NCI-H748 treated with DMSO at 0.1 percent for 48 hours (cell line): ENCODE measurements around the gene TMEM145.
"Not testable (repeated sequence)": the region's sequence is repeated elsewhere in the genome, so short reads cannot be mapped to it uniquely, and the experiment has no call there.

ENCODE experiments used
- DNase-seq: peaks from one replicate; lab custom pipeline; 2025; lab: John Stamatoyannopoulos, UW

TMEM145 gene

DNA sequence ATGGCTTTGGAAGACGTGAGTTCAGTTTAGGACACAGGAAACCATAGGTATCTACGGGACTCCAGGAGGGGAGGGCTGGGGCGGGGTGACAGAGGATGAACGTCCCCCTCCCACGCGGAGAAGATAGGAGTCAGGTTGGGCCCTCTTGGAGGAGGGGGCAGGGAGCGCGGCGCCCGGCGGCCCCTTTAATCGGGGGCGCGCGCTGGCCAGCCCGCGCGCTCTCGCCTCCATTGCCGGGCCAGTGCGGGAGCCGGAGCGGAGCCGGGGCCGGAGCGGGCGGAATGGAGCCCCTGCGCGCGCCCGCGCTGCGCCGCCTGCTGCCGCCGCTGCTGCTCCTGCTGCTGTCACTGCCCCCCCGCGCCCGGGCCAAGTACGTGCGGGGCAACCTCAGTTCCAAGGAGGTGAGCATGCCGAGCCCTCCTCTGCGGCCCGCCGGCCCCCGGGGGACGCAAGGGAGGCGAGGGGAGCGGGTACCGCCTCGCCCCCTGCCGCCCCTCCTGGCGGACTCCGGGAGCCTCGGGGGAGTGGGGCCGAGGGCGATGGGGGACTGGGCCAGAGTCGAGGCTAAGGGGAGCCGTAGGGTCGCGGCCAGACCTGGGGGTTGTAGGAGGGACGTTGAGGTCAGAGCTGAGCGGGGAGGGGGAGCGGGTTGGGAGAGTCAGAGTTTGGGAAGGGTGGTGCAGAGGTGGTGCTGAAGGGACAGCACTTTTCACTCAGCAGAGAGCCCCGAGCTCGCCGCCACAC, at the start of gene TMEM145:
TMEM145 (plus strand) TSS at position 214 of the 744 bp plus-strand sequence; CDS start at position 282, 68 bp downstream.
- DNase-seq, result peak; percentile 34

DNA sequence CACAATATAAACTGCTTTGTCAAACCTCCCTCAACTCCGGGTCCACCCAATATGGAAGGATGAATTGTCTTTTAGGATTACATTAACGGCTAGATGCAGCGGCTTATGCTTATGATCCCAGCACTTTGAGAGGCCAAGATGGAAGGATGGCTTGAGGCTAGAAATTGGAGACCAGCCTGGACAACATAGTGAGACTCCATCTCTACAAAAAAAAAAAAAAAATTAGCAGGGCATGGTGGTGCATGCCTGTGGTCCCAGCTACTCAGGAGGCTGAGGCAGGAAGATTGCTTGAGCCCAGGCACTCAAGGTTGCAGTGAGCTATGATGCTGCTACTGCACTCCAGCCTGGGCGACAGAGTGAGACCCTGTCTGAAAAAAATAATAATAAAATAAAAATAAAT, 47.0 kb upstream of the TMEM145 start:
- not testable (repeated sequence) for DNase-seq

DNA sequence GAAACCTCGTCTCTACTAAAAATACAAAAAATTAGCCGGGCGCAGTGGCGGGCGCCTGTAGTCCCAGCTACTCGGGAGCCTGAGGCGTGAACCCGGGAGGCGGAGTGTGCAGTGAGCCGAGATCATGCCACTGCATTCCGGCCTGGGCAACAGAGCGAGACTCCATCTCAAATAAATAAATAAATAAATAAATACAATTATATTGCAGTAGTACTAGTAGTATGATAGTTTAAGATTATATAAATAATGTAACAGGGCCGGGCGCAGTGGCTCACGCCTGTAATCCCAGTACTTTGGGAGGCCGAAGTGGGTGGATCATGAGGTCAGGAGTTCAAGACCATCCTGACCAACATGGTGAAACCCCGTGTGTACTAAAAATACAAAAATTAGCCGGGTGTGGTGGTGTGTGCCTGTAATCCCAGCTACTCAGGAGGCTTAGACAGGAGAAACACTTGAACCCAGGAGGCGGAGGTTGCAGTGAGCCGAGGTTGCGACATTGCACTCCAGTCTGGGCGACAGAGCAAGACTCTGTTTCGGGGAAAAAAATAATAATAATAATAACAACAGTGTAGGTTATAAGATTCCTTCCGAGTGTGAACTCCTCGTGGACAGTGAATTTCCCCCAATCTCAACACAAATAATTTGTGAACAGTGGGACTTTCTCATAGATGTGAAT, 46.0 kb upstream of the TMEM145 start:
- DNase-seq, result not testable (repeated sequence)

DNA sequence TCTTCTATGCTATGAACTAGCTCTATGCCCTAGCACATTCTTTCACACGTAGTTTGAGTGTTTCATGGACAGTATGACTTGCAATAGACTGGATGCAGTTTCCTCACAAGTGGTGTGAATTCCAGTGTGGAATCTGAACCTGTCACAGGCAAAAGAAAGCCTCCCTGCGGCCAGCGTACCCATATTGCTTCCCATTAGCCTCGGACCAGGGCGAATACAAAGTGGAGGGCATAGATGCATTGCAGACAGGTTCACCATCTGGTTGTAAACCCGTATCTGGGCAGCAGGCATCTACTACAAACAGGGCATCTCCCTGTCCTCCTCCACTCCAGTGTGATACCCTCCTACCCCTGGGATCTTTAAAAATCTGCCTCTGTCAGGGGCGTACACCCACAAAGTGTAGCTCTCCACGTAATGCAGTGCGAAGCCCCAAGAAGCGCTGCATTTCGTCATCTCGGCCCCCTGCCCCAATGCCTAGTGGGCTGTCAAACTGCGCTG, 45.4 kb upstream of the TMEM145 start:
- no peak for DNase-seq

DNA sequence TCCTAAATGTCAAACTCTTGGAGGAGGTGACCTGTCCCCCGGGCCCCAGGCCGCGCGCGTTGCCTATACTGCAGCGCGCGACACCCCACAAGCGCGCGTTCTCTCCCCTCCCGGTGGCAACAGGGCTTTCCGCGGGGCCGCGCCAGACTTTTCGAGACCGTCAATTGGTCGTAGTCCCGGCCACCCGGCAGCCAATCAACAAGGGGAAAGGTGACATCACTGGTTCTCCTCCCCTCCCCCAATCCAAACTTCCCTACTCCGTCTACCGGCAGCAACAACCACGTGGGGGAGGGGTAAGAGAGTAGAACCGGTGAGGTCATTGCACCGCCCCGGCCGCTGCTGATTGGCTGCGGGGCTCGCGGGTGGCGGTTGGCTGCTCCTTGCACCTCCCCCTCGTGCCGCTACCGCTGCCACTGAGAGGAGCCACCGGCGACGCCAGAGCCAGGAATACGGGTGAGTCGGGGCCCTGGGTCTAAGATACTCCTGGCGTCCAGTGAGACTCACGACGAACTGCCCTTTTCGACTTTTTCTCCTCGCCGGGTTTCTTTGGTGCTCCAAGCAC, 44.9 kb upstream of the TMEM145 start:
- peak; percentile 100 for DNase-seq

DNA sequence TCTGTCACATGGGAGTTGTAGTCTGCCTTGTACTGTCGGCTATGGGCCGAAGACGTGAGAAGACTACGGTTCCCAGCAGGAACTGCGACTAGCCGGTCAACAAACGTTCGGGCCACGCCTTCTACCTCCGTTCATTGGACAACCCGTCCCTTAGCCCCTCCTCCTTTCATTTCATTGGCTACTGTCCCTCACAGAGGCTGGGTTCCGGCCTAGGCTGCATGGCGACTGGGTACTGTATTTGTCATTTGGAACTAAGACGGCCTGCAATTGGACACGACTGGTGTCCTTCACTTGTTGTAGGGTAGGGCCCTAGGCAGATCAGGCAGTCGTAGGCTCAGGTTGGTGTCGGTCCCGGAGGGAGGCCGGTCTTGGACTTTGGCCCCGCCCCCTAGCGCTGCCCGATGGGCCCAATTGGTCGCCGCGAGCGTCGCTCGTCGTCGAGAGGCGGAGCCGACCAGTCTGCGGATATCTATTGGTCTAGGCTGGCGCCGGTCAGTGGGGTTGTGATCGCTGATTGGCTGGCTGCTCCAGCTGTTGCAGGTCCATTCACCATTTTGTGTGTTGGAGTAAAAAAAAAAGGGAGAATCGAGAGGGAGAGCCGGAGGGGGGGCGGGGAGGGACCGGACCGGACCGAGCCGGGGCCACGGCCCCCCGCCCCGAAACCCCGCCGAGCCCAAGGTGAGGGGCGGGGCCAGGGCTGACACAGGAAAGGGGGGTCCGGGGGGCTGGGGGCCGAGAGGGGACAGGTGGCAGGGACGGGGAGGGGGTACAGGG, 44.2 kb upstream of the TMEM145 start, which contains the start of gene CIC:
CIC (plus strand) TSS at position 549 of the 774 bp plus-strand sequence. CDS start 2,532 bp downstream, outside the sequence.
- peak; percentile 100 for DNase-seq

DNA sequence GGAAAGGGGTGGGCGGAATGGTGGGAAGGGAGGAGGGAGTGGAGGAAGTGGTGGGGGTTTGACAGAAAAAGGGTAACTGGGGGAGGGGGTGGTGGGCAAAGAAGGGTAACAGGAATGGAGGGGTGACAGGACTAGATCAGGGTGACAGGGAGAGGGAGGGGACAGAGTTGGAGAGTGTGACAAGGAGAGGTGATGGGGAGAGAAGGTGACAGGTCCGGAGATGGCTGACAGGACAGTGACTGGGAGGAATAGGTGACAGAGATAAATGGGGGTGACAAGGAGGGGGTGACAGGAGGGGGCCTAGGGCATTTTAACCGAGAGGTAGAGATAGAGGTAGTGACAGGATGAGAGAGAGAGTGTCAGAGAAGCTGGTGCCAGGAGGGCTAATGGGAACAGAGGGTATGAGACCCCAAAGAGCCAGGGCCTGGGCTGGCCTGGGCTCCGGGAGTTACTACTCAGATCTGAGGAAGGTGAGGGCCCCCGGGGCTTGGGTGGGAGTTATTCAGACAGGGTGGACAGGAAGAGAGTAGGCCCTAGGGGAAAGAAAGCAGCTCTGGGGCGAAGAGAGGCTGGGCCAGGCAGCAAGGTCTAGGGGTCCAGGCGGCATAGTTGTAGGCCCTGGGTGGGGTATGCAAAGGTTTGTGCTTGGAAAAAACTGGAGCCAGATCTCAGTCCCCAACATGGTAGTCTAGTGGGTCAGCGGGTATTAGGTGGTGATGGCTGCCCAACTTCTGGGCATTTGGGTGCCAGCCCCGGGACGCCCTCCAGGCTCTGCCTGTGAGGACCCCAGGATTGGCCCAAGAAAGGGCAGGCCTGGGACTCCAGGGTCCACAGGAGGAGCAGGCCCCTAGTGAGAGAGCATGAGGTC, 43.4 kb upstream of the TMEM145 start:
- no peak for DNase-seq

DNA sequence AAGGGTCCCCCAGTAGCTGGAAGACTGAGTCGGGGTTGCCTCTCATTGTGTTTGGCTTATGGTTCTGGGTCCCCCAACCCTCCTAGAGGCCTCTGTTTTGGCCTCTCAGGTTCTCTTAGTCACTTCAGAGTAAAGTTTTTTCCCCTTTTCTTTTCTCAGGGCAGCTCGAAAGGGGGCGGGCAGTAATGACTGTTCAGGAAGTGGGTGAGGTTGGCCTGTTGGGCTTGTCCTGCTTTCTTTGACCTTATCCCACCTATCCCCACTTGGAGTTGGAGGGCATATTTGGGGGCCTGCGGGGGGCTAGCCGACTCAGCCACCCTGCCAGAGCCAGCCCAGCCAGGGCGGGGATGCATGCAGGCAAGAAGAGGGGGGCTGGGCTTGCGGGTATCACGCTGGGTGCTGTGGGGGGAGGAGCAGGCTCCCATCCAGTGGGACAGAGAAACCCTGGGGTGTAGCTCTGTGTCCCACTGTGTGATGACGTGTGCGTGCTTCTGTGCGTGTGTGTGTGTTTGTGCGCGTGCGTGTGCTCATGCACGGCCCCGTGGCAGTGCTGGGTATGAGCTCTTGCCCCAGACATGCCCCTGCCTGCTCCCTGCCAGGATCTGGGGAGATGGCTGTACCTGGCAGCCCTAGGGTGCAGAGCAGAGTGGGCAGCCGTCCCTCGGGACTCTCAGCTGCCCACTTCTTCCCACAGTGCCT, 42.6 kb upstream of the TMEM145 start:
- no peak for DNase-seq

DNA sequence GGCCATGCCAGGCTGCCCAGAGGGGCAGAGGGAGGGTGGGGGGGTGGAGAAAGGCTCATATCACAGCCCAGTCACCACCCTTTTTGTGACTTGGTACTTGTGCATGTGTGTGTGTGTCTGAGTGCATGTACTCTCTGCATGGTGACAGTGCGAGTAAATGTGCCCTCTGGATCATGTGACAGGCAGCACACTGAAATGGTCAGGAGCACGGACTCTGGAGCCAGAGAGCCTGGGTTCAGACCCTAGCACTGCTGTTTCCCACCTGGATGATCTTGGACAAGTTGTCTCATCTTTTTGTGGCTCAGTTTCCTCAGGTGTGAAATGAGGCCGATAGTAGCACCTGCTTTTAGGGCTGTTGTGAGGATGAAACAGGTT, 42.1 kb upstream of the TMEM145 start:
- DNase-seq, result no peak

DNA sequence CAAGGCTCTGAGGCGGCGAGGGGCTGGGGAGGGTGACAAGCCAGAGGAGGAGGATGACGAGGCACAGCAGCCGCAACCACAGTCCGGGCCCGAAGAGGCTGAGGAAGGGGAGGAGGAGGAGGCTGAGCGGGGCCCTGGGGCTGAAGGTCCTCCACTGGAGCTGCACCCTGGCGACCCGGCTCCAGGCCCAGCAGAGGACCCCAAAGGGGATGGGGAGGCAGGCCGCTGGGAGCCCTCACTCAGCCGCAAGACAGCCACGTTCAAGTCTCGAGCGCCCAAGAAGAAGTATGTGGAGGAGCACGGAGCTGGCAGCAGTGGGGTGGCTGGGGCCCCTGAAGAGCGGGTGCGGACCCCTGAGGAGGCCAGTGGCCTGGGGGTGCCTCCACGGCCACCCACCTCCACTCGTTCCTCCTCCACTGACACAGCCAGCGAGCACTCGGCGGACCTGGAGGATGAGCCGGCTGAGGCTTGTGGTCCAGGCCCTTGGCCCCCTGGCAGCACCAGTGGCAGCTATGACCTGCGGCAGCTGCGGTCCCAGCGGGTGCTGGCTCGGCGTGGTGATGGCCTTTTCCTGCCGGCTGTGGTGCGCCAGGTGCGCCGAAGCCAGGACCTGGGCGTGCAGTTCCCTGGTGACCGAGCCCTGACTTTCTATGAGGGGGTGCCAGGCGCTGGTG, 41.1 kb upstream of the TMEM145 start:
- DNase-seq, result no peak

DNA sequence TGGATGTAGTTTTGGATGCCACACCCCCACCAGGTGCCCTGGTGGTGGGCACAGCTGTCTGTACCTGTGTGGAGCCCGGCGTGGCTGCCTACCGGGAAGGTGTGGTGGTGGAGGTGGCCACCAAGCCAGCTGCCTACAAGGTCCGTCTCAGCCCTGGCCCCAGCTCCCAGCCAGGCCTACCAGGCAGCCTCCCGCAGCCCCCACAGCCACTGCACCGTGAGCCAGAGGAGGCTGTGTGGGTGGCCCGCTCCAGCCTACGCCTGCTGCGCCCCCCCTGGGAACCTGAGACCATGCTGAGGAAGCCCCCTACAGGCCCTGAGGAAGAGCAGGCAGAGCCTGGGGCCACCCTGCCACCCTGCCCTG, 40.6 kb upstream of the TMEM145 start:
- no peak for DNase-seq

DNA sequence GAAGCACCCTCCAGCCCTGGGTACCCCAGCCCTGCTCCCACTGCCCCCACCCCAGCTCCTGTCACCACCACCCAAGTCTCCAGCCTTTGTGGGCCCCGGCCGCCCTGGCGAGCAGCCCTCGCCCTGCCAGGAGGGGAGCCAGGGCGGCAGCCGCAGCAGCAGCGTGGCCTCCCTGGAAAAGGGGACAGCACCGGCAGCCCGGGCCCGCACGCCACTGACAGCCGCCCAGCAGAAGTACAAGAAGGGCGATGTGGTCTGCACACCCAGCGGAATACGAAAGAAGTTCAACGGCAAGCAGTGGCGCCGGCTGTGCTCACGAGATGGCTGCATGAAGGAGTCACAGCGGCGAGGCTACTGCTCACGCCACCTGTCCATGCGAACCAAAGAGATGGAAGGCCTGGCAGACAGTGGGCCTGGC, 40.1 kb upstream of the TMEM145 start:
- DNase-seq, result no peak

DNA sequence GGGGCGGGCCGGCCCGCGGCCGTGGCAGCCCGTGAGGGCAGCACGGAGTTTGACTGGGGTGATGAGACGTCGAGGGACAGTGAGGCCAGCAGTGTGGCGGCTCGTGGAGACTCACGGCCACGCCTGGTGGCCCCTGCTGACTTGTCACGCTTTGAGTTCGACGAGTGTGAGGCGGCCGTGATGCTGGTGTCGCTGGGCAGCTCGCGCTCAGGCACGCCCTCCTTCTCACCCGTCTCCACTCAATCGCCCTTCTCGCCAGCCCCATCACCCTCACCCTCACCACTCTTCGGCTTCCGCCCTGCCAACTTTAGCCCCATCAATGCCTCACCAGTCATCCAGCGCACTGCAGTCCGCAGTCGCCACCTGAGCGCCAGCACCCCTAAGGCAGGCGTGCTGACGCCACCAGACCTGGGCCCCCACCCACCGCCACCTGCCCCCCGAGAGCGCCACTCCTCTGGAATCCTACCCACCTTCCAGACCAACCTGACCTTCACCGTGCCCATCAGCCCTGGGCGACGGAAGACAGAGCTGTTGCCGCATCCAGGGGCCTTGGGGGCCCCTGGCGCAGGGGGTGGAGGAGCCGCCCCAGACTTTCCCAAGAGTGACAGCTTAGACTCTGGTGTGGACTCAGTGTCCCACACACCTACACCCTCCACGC, 39.6 kb upstream of the TMEM145 start:
- no peak for DNase-seq

DNA sequence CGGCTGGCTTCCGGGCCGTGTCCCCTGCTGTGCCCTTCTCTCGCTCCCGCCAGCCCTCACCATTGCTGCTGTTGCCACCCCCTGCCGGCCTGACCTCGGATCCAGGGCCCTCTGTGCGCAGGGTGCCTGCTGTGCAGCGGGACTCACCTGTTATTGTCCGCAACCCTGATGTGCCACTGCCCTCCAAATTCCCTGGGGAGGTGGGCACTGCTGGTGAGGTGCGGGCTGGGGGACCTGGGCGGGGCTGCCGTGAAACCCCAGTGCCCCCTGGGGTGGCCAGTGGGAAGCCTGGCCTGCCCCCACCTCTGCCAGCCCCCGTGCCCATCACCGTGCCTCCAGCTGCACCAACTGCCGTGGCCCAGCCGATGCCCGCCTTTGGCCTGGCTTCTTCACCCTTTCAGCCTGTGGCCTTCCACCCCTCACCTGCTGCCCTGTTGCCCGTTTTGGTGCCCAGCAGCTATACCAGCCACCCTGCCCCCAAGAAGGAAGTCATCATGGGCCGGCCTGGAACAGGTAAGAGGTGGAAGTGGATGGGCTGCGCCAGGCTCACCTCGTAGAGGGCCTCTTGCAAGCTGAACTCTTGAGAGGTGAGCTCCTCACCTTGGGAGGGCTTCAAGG, 38.9 kb upstream of the TMEM145 start:
- no peak for DNase-seq

DNA sequence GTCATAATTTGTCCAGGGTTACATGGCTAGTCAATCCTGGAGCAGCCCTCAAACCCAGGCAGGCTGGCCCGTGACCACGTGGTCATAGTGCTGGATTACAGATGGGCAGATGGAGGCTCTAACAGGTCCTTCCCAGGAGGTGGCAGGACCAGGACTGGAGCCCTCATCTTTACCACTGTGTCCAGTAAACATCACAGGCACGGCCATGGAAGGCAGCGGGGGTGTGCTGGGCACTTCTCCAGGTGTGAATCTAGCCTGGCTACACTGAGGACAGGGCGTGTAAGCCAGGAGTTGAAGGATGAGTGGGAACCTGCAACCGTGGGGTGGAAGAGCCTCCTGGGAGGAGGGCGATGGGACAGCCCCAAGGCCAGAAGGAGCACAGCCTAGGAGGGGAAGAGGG, 38.0 kb upstream of the TMEM145 start:
- no peak for DNase-seq

DNA sequence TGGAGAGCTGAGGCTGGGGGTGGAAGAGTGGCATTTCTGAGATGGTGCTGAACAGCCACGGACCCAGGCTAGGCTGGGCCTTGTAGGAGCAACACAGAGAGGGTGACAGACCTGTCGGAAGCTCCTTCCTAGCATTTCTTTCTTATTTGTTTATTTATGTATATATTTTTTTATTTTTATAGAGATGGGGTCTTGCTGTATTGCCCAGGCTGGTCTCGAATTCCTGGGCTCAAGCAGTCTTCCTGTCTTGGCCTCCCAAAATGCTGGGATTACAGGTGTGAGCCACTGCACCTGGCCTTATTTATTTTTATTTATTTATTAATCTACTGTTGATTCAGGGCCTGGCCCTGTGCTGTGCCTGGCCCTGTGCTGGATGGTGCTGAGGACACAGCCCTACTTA, 37.6 kb upstream of the TMEM145 start:
- DNase-seq, result no peak

DNA sequence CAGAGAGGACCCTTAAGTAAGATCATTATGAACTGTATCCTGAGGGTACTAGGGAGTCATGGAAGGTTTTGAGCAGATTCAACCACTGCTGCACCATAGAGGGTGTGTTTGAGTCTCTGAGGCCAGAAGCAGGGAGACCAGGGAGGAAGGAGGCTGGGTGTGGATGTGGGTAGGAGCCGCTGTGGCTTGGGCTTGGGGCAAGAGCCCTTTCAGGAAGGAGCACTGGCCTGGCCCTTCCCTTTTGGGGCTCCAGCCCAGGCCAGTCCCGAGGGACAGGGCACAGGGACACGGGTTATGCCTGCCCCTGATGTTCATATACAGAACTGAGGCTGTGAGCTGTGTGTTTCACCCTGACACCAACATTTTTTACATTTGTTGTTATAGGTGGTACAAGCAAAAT, 36.8 kb upstream of the TMEM145 start:
- DNase-seq, result no peak

DNA sequence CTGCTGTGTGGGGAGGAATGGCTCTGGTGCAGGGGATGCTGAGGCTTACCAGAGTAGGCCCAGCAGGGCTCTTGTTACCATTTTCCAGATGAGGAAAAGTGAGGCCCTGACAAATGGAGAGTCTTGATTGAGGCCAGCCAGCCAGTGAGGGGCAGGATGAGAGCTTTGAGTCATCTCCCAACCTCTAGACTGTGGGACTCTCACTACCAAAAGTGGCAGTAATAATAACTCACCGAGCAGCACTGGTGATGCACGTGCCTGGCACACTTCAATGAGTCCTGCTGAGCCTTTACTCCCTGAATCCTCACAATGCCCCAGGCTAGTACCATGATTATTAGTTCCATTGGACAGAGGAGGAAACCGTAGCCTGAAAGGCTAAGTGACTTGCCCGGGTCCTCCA, 36.3 kb upstream of the TMEM145 start:
- no peak for DNase-seq

DNA sequence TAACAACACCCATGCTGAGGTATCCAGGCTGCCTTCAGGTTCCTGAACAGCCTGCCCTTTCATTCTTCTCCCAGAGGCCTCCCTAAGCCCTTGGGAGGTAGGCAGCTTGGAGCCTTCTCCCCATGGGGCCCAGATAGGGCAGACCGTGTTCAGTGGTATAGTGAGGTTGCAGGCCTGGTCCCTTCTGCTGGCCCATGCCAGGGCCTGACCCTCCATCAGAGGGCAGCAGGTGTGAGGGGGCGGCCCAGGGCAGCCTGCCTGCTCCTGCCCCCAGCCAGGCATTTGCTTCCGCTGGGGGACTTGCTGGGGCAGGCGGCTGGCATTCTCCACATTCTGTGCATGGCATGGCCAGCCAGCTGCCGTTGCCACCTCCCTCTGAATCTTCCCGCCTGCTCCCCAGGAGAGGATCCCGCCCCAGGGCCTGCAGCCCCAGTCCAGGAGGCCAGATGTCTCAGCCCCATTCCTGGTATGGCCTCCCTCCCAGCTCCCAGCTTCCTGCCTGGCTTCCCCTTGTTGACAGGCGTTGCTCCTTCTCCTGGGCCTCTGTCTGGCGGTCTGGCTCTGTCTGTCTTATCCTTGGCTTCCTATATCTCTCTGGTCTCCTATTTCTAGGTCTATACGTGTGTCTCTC, 35.2 kb upstream of the TMEM145 start:
- DNase-seq, result no peak
